Activated naive CD4-positive, alpha-beta T cell treated with anti-CD3 and anti-CD28 coated beads for 36 hours (primary cell): ENCODE data around the gene RYR2. TPM values are rescaled to one million over a fixed set of nuclear protein-coding genes. Genes with fewer than 3 reads are reported as not detected.
"Not testable (repeated sequence)": the region's sequence is repeated elsewhere in the genome, so short reads cannot be mapped to it uniquely, and the experiment has no call there.

Source experiments
- CTCF ChIA-PET: fragments of 350-600 bp; sonication (Branson Sonifier 250); formaldehyde crosslinking; loops from one replicate; lab custom pipeline; 2021; ENCODE audit warnings: antibody characterized with exemption; lab: Charles Lee
- DNase-seq: peaks from one replicate; pipeline ENCODE4 v3.0.0-alpha.2; 2020
- H3K27ac Mint-ChIP-seq: one replicate; pipeline ENCODE4 v1.8.0; 2021; ENCODE audit warnings: mild to moderate bottlenecking, mixed read lengths
- H3K27me3 Mint-ChIP-seq: one replicate; pipeline ENCODE4 v1.8.0; 2021; ENCODE audit warnings: low read depth, mixed read lengths
- H3K36me3 Mint-ChIP-seq: one replicate; pipeline ENCODE4 v1.8.0; 2021; ENCODE audit warnings: low read depth, mixed read lengths
- H3K4me1 Mint-ChIP-seq: one replicate; pipeline ENCODE4 v1.8.0; 2021; ENCODE audit warnings: low read depth, mixed read lengths
- H3K4me3 Mint-ChIP-seq: one replicate; pipeline ENCODE4 v1.8.0; 2021; ENCODE audit warnings: mild to moderate bottlenecking, moderate library complexity, mixed read lengths
- H3K9me3 Mint-ChIP-seq: one replicate; pipeline ENCODE4 v1.8.0; 2021; ENCODE audit warnings: mixed read lengths
- intact Hi-C: fragments of 100-400 bp; cut with micrococcal nuclease; formaldehyde crosslinking; loops from one replicate; pipeline ENCODE4 v1.15.1; 2023
- total RNA-seq, 2 experiments: library from RNA; stranded (reverse); gene quantifications; one replicate each; pipeline ENCODE4 v1.2.3, GENCODE V29; 2021

The RYR2 gene
- total RNA-seq, 2 experiments from 2014 or later = not detected

- H3K4me1 Mint-ChIP-seq, CTCF ChIA-PET, intact Hi-C loops: not testable (repeated sequence)
Measured at GRCh38 chr1:237843516-237843915, 801.5 kb downstream of the RYR2 start.

GRCh38 chr1:237851210-237851845 lies 809.3 kb downstream of the RYR2 start:
- Mint-ChIP-seq H3K9me3 (peaks cover 2% of the 10 kb centered on the region), H3K27me3 (peaks cover 2% of the 10 kb centered on the region), H3K36me3 (no peaks in the 10 kb centered on the region), H3K27ac (no peak overlapping the region), H3K4me3 (no peak overlapping the region), H3K4me1 (no peaks in the 10 kb centered on the region)
- CTCF ChIA-PET = interaction anchor here (0.5 to 1.5 kb wide), 3 partner anchors 11 to 284 kb away, joined by 3 to 6 read pairs (median 3); no protein-coding TSS in a partner anchor
- peak; percentile 44 for DNase-seq
- intact Hi-C loops = loop anchor here (10.0 kb wide), 1 partner anchor 393 kb away; no protein-coding TSS in a partner anchor

More at GRCh38 chr1:237843516-237843915, 801.5 kb downstream of the RYR2 start:
- DNase-seq, H3K27ac Mint-ChIP-seq, H3K27me3 Mint-ChIP-seq, H3K4me3 Mint-ChIP-seq, H3K36me3 Mint-ChIP-seq, H3K9me3 Mint-ChIP-seq: not testable (repeated sequence)

- H3K27ac Mint-ChIP-seq = no peak overlapping the region
- peaks cover 2% of the 10 kb centered on the region for H3K9me3 Mint-ChIP-seq
- H3K36me3 Mint-ChIP-seq = no peaks in the 10 kb centered on the region
- CTCF ChIA-PET = interaction anchor here (1.3 kb wide), 1 partner anchor 10 kb away, joined by 3 read pairs; no protein-coding TSS in a partner anchor
- H3K27me3 Mint-ChIP-seq = peaks cover 2% of the 10 kb centered on the region
- no peak for DNase-seq
- no peak overlapping the region for H3K4me3 Mint-ChIP-seq
- H3K4me1 Mint-ChIP-seq = no peaks in the 10 kb centered on the region
- intact Hi-C loops = loop anchor here (10.0 kb wide), 1 partner anchor 392 kb away; no protein-coding TSS in a partner anchor
Measured at GRCh38 chr1:237852342-237852741, 810.4 kb downstream of the RYR2 start.

- CTCF ChIA-PET = no interaction called here
- Mint-ChIP-seq H3K9me3 (no peaks in the 10 kb centered on the region), H3K4me1 (no peaks in the 10 kb centered on the region), H3K27ac (no peak overlapping the region), H3K36me3 (no peaks in the 10 kb centered on the region), H3K4me3 (no peak overlapping the region), H3K27me3 (peaks cover 2% of the 10 kb centered on the region)
- intact Hi-C loops = loop anchor here (10.0 kb wide), 1 partner anchor 387 kb away; no protein-coding TSS in a partner anchor
- DNase-seq = no peak
Measured at GRCh38 chr1:237857455-237857854, 815.5 kb downstream of the RYR2 start.

- no peaks in the 10 kb centered on the region for H3K4me1 Mint-ChIP-seq
- H3K27me3 Mint-ChIP-seq = peaks cover 2% of the 10 kb centered on the region
- H3K9me3 Mint-ChIP-seq = no peaks in the 10 kb centered on the region
- intact Hi-C loops = loop anchor here (10.0 kb wide), 1 partner anchor 386 kb away; no protein-coding TSS in a partner anchor
- CTCF ChIA-PET = no interaction called here
- H3K36me3 Mint-ChIP-seq = no peaks in the 10 kb centered on the region
- H3K27ac Mint-ChIP-seq = no peak overlapping the region
- no peak for DNase-seq
- H3K4me3 Mint-ChIP-seq = no peak overlapping the region
Measured at GRCh38 chr1:237858992-237859391, 817.0 kb downstream of the RYR2 start.

- intact Hi-C loops = no loop called here
- Mint-ChIP-seq H3K4me3 (no peak overlapping the region), H3K36me3 (no peaks in the 10 kb centered on the region), H3K27me3 (peaks cover 4% of the 10 kb centered on the region), H3K9me3 (no peaks in the 10 kb centered on the region), H3K27ac (no peak overlapping the region), H3K4me1 (no peaks in the 10 kb centered on the region)
- CTCF ChIA-PET = interaction anchor here (1.0 kb wide), 1 partner anchor 10 kb away, joined by 3 read pairs; no protein-coding TSS in a partner anchor
- no peak for DNase-seq
Measured at GRCh38 chr1:237861944-237862343, 820.0 kb downstream of the RYR2 start.

- Mint-ChIP-seq H3K9me3 (no peaks in the 10 kb centered on the region), H3K4me1 (no peaks in the 10 kb centered on the region), H3K4me3 (no peak overlapping the region), H3K27me3 (peaks cover 4% of the 10 kb centered on the region), H3K27ac (no peak overlapping the region), H3K36me3 (no peaks in the 10 kb centered on the region)
- intact Hi-C loops = no loop called here
- CTCF ChIA-PET = interaction anchor here (0.6 to 1.4 kb wide), 4 partner anchors 11 to 967 kb away, joined by 3 to 6 read pairs (median 4); no protein-coding TSS in a partner anchor
- DNase-seq = no peak
Measured at GRCh38 chr1:237863234-237863633, 821.2 kb downstream of the RYR2 start.

GRCh38 chr1:237864338-237865244 lies 822.6 kb downstream of the RYR2 start:
- H3K36me3 Mint-ChIP-seq = no peaks in the 10 kb centered on the region
- no peaks in the 10 kb centered on the region for H3K4me1 Mint-ChIP-seq
- H3K27ac Mint-ChIP-seq = no peak overlapping the region
- intact Hi-C loops = no loop called here
- H3K4me3 Mint-ChIP-seq = no peak overlapping the region
- DNase-seq = peak; percentile 19
- no peaks in the 10 kb centered on the region for H3K9me3 Mint-ChIP-seq
- peaks cover 4% of the 10 kb centered on the region for H3K27me3 Mint-ChIP-seq
- CTCF ChIA-PET = interaction anchor here (0.6 to 1.4 kb wide), 5 partner anchors 9 to 241 kb away, joined by 3 to 6 read pairs (median 4); no protein-coding TSS in a partner anchor

GRCh38 chr1:237867380-237867888 lies 825.5 kb downstream of the RYR2 start:
- CTCF ChIA-PET = no interaction called here
- peaks cover 2% of the 10 kb centered on the region for H3K9me3 Mint-ChIP-seq
- no peak overlapping the region for H3K27ac Mint-ChIP-seq
- intact Hi-C loops = no loop called here
- H3K4me1 Mint-ChIP-seq = no peaks in the 10 kb centered on the region
- H3K4me3 Mint-ChIP-seq = no peak overlapping the region
- H3K36me3 Mint-ChIP-seq = no peaks in the 10 kb centered on the region
- DNase-seq = no peak
- H3K27me3 Mint-ChIP-seq = peaks cover 6% of the 10 kb centered on the region

- intact Hi-C loops = no loop called here
- peaks cover 2% of the 10 kb centered on the region for H3K9me3 Mint-ChIP-seq
- no peaks in the 10 kb centered on the region for H3K36me3 Mint-ChIP-seq
- H3K4me1 Mint-ChIP-seq = no peaks in the 10 kb centered on the region
- H3K4me3 Mint-ChIP-seq = no peak overlapping the region
- H3K27me3 Mint-ChIP-seq = peaks cover 4% of the 10 kb centered on the region
- no peak overlapping the region for H3K27ac Mint-ChIP-seq
- CTCF ChIA-PET = interaction anchor here (0.6 to 0.7 kb wide), 2 partner anchors 62 to 857 kb away, joined by 3 read pairs; no protein-coding TSS in a partner anchor
- no peak for DNase-seq
Measured at GRCh38 chr1:237868817-237869600, 827.0 kb downstream of the RYR2 start.

- CTCF ChIA-PET = interaction anchor here (1.2 kb wide), 1 partner anchor 10 kb away, joined by 6 read pairs; no protein-coding TSS in a partner anchor
- peaks cover 2% of the 10 kb centered on the region for H3K27me3 Mint-ChIP-seq
- intact Hi-C loops = no loop called here
- no peak overlapping the region for H3K4me3 Mint-ChIP-seq
- H3K27ac Mint-ChIP-seq = no peak overlapping the region
- peak; percentile 22 for DNase-seq
- H3K9me3 Mint-ChIP-seq = peaks cover 2% of the 10 kb centered on the region
- H3K4me1 Mint-ChIP-seq = no peaks in the 10 kb centered on the region
- no peaks in the 10 kb centered on the region for H3K36me3 Mint-ChIP-seq
Measured at GRCh38 chr1:237873487-237874211, 831.7 kb downstream of the RYR2 start.
